GM12872 (cell line): ENCODE results near the gene CHN2.

ENCODE experiments used
- TF ChIP-seq, protein P1 (sequence below): IDR thresholded peaks from 3 replicates; pipeline ENCODE4 v1.5.1; 2011; ENCODE audit warnings: low read depth, mild to moderate bottlenecking, low read length, moderate library complexity; ENCODE audit not compliant: insufficient read depth

The CHN2 gene

DNA sequence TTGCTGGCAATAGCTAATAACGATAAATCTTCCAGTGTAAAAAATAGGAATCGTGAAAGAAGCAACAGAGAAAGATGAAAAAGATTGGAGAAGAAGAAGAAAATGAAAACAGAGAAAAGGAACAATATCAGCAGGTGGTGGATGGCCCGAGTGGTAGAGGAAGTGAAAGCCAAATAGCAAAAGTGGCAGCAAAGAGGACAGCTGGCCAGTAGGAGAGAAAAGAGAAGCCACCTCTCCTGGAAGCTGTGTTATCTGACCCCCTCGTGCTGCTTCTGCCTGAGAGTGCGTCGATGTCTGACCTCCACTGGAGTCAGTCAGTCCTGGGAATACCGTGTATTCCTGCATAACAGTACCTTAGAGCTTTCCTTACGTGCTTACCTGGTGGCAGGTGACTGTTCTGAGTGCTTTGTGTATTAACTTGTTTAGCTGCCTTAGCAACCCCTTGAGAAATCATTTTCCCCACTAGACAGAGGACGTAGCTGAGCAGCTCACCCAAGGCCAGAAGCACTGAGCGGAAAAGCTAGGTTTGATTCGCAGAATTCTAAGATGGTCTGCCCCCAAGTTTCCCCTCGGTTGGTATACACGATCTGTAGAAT is 88.3 kb downstream of the CHN2 start:
- TF ChIP-seq, protein P1, sequence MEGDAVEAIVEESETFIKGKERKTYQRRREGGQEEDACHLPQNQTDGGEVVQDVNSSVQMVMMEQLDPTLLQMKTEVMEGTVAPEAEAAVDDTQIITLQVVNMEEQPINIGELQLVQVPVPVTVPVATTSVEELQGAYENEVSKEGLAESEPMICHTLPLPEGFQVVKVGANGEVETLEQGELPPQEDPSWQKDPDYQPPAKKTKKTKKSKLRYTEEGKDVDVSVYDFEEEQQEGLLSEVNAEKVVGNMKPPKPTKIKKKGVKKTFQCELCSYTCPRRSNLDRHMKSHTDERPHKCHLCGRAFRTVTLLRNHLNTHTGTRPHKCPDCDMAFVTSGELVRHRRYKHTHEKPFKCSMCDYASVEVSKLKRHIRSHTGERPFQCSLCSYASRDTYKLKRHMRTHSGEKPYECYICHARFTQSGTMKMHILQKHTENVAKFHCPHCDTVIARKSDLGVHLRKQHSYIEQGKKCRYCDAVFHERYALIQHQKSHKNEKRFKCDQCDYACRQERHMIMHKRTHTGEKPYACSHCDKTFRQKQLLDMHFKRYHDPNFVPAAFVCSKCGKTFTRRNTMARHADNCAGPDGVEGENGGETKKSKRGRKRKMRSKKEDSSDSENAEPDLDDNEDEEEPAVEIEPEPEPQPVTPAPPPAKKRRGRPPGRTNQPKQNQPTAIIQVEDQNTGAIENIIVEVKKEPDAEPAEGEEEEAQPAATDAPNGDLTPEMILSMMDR, result no peak

- TF ChIP-seq, protein P1, result no peak
These were observed 90.3 kb downstream of the CHN2 start for GRCh38 chr7:29284696-29285443.

DNA sequence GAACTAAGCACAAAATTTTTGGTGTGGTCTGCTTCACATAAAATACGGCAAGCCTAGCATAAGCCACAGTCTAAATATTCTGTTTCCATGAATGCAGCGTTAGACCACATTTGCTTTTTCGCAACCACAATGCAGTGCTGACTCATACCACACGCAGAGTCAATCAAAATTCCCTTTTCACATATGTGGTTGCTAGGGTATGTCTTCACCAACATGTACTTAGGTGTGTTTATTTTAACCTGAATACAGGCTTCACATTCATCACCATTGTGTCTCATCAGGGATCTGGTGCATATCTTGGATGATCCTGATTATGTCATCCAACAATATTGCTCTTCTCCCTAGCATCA is 90.8 kb downstream of the CHN2 start:
- TF ChIP-seq, protein P1, result no peak

DNA sequence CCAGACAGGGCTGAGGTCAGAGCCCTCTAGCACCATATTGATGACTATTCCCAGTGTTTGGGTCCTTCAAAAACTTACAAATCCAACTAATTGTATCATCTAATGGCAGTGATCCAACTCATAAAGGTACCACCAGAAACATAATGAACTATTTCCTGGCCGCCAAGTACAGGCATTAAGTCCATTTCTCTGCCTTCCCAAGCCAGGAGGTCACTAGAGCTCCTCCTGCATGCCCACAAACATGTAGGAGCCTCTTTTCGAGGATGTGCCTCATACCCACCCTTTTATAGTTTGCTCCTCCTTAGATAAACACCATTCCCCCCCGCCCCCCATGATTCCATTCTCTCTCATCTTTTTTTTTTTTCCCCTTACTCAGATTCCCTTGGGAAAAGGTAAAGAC is 91.3 kb downstream of the CHN2 start:
- TF ChIP-seq, protein P1, result no peak

GRCh38 chr7:29287366-29287765 is 92.8 kb downstream of the CHN2 start:
- TF ChIP-seq, protein P1, result no peak

DNA sequence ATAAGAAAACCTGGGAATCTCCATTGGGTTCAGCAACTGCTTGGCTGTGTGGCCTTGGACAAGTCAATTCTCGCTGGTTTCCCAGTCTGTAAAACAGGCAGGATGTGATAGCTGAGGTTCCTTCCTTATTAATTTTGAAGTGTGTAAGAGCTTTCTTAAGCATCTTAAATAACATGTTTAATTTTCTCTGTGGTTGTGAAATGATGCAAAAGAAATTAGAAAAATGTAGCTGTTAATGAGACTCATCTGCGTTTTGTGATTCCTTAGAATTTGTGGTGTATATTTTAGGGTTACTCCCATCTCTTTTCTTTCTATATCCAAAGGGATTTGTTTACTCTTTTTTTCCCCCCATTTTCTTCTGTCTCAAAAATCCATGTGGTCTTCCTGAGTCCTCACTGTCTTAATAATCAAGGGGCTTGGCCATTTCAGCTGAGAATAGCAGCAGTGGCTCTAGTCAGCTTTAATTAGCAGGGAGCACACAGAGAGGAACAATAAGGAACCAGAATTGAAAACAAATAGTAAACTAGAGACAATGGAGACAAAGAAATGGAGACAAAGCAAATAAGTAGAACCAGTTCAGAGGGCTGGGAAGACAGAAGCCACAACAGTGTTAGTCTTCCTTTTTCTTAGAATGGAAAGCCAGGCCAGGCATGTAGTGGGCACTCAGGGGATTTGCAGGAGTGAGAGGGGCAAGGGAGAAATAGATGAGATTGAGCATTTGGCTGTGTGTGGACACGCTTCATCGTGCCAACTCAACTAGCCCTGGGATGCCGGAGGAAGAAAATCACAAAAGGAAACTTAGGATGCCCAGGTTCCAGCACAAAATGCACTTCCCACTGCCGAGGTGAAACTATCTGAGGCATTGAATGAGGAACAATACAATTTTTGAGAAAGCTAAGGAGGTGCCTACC is 93.9 kb downstream of the CHN2 start:
- TF ChIP-seq, protein P1, result no peak
